ENCODE results near the gene DHX34.
"Not testable (repeated sequence)": the region's sequence is repeated elsewhere in the genome, so short reads cannot be mapped to it uniquely, and the experiment has no call there.

DHX34 gene, protein sequence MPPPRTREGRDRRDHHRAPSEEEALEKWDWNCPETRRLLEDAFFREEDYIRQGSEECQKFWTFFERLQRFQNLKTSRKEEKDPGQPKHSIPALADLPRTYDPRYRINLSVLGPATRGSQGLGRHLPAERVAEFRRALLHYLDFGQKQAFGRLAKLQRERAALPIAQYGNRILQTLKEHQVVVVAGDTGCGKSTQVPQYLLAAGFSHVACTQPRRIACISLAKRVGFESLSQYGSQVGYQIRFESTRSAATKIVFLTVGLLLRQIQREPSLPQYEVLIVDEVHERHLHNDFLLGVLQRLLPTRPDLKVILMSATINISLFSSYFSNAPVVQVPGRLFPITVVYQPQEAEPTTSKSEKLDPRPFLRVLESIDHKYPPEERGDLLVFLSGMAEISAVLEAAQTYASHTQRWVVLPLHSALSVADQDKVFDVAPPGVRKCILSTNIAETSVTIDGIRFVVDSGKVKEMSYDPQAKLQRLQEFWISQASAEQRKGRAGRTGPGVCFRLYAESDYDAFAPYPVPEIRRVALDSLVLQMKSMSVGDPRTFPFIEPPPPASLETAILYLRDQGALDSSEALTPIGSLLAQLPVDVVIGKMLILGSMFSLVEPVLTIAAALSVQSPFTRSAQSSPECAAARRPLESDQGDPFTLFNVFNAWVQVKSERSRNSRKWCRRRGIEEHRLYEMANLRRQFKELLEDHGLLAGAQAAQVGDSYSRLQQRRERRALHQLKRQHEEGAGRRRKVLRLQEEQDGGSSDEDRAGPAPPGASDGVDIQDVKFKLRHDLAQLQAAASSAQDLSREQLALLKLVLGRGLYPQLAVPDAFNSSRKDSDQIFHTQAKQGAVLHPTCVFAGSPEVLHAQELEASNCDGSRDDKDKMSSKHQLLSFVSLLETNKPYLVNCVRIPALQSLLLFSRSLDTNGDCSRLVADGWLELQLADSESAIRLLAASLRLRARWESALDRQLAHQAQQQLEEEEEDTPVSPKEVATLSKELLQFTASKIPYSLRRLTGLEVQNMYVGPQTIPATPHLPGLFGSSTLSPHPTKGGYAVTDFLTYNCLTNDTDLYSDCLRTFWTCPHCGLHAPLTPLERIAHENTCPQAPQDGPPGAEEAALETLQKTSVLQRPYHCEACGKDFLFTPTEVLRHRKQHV

DNA sequence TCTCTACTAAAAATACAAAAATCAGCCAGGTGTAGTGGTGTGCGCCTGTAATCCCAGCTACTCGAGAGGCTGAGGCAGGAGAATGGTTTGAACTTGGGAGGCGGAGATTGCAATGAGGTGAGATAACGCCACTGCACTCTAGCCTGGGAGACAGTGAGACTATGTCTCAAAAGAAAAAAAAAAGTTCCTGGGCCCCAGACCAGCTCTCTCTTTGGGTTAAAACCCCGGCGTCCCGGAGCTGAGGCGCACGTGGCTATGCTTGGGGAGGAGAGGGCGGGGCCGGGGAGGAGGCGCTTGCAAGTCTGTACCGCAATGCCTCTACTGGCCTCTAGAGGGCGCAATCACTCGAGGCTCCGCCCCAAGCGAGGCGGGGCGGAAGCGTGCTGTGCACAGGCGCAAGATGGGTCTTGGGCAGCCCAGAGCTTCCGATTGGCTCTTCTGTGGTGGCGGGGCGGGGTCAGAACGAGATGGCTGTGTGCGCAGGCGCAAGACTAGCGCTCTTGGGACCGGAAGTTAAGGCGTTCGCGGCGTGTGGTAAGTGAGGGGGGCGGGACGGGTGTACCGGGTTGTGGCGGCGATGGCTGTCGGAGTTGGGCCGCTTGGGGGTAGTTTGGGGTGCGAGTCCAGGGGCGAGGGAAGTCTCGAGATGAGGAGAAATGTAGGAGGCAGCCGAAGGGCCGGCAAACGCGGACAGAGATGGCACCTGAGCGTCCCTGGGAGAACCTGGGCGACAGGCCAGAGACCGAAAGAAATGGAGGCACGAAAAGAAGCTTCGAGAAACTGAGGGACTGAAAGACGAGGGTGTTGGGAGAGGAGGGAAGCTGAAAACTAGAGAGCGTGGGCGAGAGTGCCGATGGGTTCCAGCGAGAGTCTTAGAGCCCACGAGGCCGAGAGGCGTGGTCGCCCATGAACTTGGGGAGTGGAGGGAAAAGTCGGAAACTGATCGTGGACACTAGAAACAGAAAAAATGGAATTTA, at the start of gene DHX34:
Gene DHX34, plus strand, starts transcription at position 497 of the 977 bp plus-strand sequence. CDS start 3,716 bp downstream, outside the sequence.
- H3K27me3 ChIP-seq (ENCODE audit: low read depth, low read length), result no peaks in the 10 kb centered on the region
- TF ChIP-seq, protein P1, sequence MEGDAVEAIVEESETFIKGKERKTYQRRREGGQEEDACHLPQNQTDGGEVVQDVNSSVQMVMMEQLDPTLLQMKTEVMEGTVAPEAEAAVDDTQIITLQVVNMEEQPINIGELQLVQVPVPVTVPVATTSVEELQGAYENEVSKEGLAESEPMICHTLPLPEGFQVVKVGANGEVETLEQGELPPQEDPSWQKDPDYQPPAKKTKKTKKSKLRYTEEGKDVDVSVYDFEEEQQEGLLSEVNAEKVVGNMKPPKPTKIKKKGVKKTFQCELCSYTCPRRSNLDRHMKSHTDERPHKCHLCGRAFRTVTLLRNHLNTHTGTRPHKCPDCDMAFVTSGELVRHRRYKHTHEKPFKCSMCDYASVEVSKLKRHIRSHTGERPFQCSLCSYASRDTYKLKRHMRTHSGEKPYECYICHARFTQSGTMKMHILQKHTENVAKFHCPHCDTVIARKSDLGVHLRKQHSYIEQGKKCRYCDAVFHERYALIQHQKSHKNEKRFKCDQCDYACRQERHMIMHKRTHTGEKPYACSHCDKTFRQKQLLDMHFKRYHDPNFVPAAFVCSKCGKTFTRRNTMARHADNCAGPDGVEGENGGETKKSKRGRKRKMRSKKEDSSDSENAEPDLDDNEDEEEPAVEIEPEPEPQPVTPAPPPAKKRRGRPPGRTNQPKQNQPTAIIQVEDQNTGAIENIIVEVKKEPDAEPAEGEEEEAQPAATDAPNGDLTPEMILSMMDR (IDR thresholded peaks at IDR 0.05; ENCODE audit: low read depth, low read length), result peak; percentile 94
- TF ChIP-seq EZH2phosphoT487 (IDR thresholded peaks at IDR 0.05; ENCODE audit: low read depth), result no peak
- peak within 1 kb of the TSS; percentile 36 for H3K27ac ChIP-seq (ENCODE audit: low read length)
- peaks cover 17% of the 10 kb centered on the region for H3K4me1 ChIP-seq (ENCODE audit: low read length)
- H4K20me1 ChIP-seq (ENCODE audit: insufficient read depth, low read length), result no peaks in the 10 kb centered on the region
- peak within 1 kb of the TSS; percentile 75 for H2AFZ ChIP-seq (ENCODE audit: low read depth, low read length)
- H3K79me2 ChIP-seq (ENCODE audit: low read length), result peaks cover 43% of the 10 kb centered on the region
- H3K36me3 ChIP-seq (replicated peaks; ENCODE audit: low read depth, low read length), result peaks cover 26% of the 10 kb centered on the region
- H3K4me2 ChIP-seq (ENCODE audit: low read length), result peak within 1 kb of the TSS; percentile 85
- H3K4me3 ChIP-seq (ENCODE audit: low read length), result peak within 1 kb of the TSS; percentile 86
- peak within 1 kb of the TSS; percentile 85 for H3K9ac ChIP-seq (ENCODE audit: low read length)
- no peaks in the 10 kb centered on the region for H3K9me3 ChIP-seq (ENCODE audit: insufficient read depth, low read length)

DNA sequence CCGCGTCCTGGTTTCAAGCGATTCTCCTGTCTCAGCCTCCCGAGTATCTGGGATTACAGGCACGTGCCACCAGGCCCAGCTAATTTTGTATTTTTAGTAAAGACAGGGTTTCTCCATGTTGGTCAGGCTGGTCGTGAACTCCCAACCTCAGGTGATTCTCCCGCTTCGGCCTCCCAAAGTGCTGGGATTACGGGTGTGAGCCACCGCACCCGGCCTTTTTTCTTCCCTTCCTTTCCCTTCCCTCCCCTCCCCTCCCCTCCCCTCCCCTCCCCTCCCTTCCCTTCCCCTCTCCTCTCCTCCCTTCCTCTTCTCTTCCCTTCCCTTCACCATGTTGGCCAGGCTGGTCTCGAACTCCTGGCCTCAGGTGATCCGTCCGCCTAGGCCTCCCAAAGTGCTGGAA, 48.2 kb upstream of the DHX34 start:
- H3K9me3 ChIP-seq (ENCODE audit: insufficient read depth, low read length); H3K4me2 ChIP-seq (ENCODE audit: low read length); H3K9ac ChIP-seq (ENCODE audit: low read length); H3K4me3 ChIP-seq (ENCODE audit: low read length); H3K27ac ChIP-seq (ENCODE audit: low read length); H3K27me3 ChIP-seq (ENCODE audit: low read depth, low read length); H3K79me2 ChIP-seq (ENCODE audit: low read length); H2AFZ ChIP-seq (ENCODE audit: low read depth, low read length); H4K20me1 ChIP-seq (ENCODE audit: insufficient read depth, low read length); H3K36me3 ChIP-seq (replicated peaks; ENCODE audit: low read depth, low read length): not testable (repeated sequence)
- H3K4me1 ChIP-seq (ENCODE audit: low read length), result peaks cover 26% of the 10 kb centered on the region

DNA sequence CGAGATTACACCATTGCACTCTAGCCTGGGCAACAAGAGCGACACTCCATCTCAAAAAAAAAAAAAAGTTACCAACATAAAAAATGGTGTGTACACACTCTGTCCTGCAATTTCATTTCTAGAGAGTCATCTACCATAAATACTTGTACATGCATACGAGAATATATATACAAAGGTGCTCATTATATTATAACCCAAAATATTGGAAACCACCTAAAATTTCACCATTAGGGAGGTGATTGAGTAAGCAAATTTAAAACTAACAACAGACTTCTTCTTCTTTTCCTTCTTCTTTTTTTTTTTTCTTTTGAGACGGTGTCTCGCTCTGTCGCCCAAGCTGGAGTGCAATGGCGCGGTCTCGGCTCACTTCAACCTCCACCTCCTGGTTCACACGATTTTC, 46.9 kb upstream of the DHX34 start:
- no peak overlapping the region for H2AFZ ChIP-seq (ENCODE audit: low read depth, low read length)
- peaks cover 3% of the 10 kb centered on the region; the same call in 1 of the 2 replicates for H3K27me3 ChIP-seq (ENCODE audit: low read depth, low read length)
- no peak for TF ChIP-seq EZH2phosphoT487 (IDR thresholded peaks at IDR 0.05; ENCODE audit: low read depth)
- TF ChIP-seq, protein P1 (IDR thresholded peaks at IDR 0.05; ENCODE audit: low read depth, low read length), result no peak
- H3K9me3 ChIP-seq (ENCODE audit: insufficient read depth, low read length), result no peaks in the 10 kb centered on the region
- no peak overlapping the region for H3K9ac ChIP-seq (ENCODE audit: low read length)
- H3K4me2 ChIP-seq (ENCODE audit: low read length), result no peak overlapping the region
- H3K4me1 ChIP-seq (ENCODE audit: low read length), result peaks cover 26% of the 10 kb centered on the region
- H3K27ac ChIP-seq (ENCODE audit: low read length), result no peak overlapping the region
- no peaks in the 10 kb centered on the region for H4K20me1 ChIP-seq (ENCODE audit: insufficient read depth, low read length)
- H3K36me3 ChIP-seq (replicated peaks; ENCODE audit: low read depth, low read length), result no peaks in the 10 kb centered on the region
- H3K79me2 ChIP-seq (ENCODE audit: low read length), result no peaks in the 10 kb centered on the region
- H3K4me3 ChIP-seq (ENCODE audit: low read length), result no peak overlapping the region

DNA sequence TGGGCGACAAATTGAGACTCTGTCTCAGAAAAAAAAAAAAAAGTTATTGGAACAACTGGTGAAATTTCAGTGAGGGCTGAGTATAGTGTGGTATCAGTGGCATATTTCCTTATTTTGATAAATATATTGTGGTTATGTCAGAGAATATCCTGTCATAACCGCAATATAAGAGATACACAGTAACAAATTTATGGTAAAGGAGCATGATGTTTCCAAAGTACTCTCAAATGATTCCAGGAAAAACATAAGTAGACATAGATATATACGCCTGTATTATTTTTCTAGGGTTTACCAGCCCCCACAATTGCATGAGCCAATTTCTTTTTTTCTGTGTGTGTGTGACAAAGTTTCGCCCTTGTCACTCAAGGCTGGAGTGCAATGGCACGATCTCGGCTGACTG, 45.1 kb upstream of the DHX34 start:
- Histone ChIP-seq H3K9ac (ENCODE audit: low read length) (no peak overlapping the region), H3K9me3 (ENCODE audit: insufficient read depth, low read length) (no peaks in the 10 kb centered on the region), H3K27me3 (ENCODE audit: low read depth, low read length) (peaks cover 5% of the 10 kb centered on the region; the same call in 1 of the 2 replicates), H3K27ac (ENCODE audit: low read length) (no peak overlapping the region), H3K4me1 (ENCODE audit: low read length) (peaks cover 26% of the 10 kb centered on the region), H4K20me1 (ENCODE audit: insufficient read depth, low read length) (no peaks in the 10 kb centered on the region), H2AFZ (ENCODE audit: low read depth, low read length) (no peak overlapping the region), H3K36me3 (replicated peaks; ENCODE audit: low read depth, low read length) (no peaks in the 10 kb centered on the region), H3K4me2 (ENCODE audit: low read length) (no peak overlapping the region), H3K4me3 (ENCODE audit: low read length) (no peak overlapping the region), H3K79me2 (ENCODE audit: low read length) (no peaks in the 10 kb centered on the region)
- no peak for TF ChIP-seq EZH2phosphoT487 (IDR thresholded peaks at IDR 0.05; ENCODE audit: low read depth)
- TF ChIP-seq, protein P1 (IDR thresholded peaks at IDR 0.05; ENCODE audit: low read depth, low read length), result no peak
